ENCODE data around the gene KLF15.

Gene KLF15

GRCh38 chr3:126370606-126371005 is 13.4 kb upstream of the KLF15 start:
- Histone ChIP-seq H3K4me1 (ENCODE audit: control insufficient read depth, insufficient read depth, low read length) (peaks cover 6% of the 10 kb centered on the region; the same call in 1 of the 2 replicates), H3K27me3 (ENCODE audit: control insufficient read depth, insufficient read depth, low read length) (no peaks in the 10 kb centered on the region), H3K36me3 (ENCODE audit: control insufficient read depth, insufficient read depth, low read length) (no peaks in the 10 kb centered on the region), H3K4me3 (ENCODE audit: low read depth, low read length) (no peak overlapping the region), H3K9me3 (ENCODE audit: control insufficient read depth, insufficient read depth, low read depth, low read length) (no peaks in the 10 kb centered on the region), H3K9ac (ENCODE audit: low read length) (no peak overlapping the region), H3K27ac (ENCODE audit: low read depth, low read length) (no peak overlapping the region)

GRCh38 chr3:126370055-126370454 is 12.8 kb upstream of the KLF15 start:
- H3K27me3 ChIP-seq (ENCODE audit: control insufficient read depth, insufficient read depth, low read length), result no peaks in the 10 kb centered on the region
- H3K27ac ChIP-seq (ENCODE audit: low read depth, low read length), result no peak overlapping the region
- peaks cover 11% of the 10 kb centered on the region; the same call in 1 of the 2 replicates for H3K4me1 ChIP-seq (ENCODE audit: control insufficient read depth, insufficient read depth, low read length)
- no peak overlapping the region for H3K9ac ChIP-seq (ENCODE audit: low read length)
- H3K36me3 ChIP-seq (ENCODE audit: control insufficient read depth, insufficient read depth, low read length), result no peaks in the 10 kb centered on the region
- H3K9me3 ChIP-seq (ENCODE audit: control insufficient read depth, insufficient read depth, low read depth, low read length), result no peaks in the 10 kb centered on the region
- no peak overlapping the region for H3K4me3 ChIP-seq (ENCODE audit: low read depth, low read length)

GRCh38 chr3:126369490-126369889 is 12.3 kb upstream of the KLF15 start:
- Histone ChIP-seq H3K27ac (ENCODE audit: low read depth, low read length) (no peak overlapping the region), H3K9ac (ENCODE audit: low read length) (no peak overlapping the region), H3K9me3 (ENCODE audit: control insufficient read depth, insufficient read depth, low read depth, low read length) (no peaks in the 10 kb centered on the region), H3K4me1 (ENCODE audit: control insufficient read depth, insufficient read depth, low read length) (peaks cover 17% of the 10 kb centered on the region), H3K27me3 (ENCODE audit: control insufficient read depth, insufficient read depth, low read length) (no peaks in the 10 kb centered on the region), H3K36me3 (ENCODE audit: control insufficient read depth, insufficient read depth, low read length) (no peaks in the 10 kb centered on the region), H3K4me3 (ENCODE audit: low read depth, low read length) (no peak overlapping the region)

- no peak overlapping the region for H3K27ac ChIP-seq (ENCODE audit: low read depth, low read length)
- peaks cover 33% of the 10 kb centered on the region for H3K4me1 ChIP-seq (ENCODE audit: control insufficient read depth, insufficient read depth, low read length)
- H3K27me3 ChIP-seq (ENCODE audit: control insufficient read depth, insufficient read depth, low read length), result no peaks in the 10 kb centered on the region
- H3K4me3 ChIP-seq (ENCODE audit: low read depth, low read length), result no peak overlapping the region
- no peaks in the 10 kb centered on the region for H3K9me3 ChIP-seq (ENCODE audit: control insufficient read depth, insufficient read depth, low read depth, low read length)
- H3K9ac ChIP-seq (ENCODE audit: low read length), result no peak overlapping the region
- H3K36me3 ChIP-seq (ENCODE audit: control insufficient read depth, insufficient read depth, low read length), result no peaks in the 10 kb centered on the region
Measured at GRCh38 chr3:126367316-126367805, 10.2 kb upstream of the KLF15 start.

GRCh38 chr3:126365351-126366277 is 8.4 kb upstream of the KLF15 start:
- Histone ChIP-seq H3K4me1 (ENCODE audit: control insufficient read depth, insufficient read depth, low read length) (peaks cover 37% of the 10 kb centered on the region), H3K9me3 (ENCODE audit: control insufficient read depth, insufficient read depth, low read depth, low read length) (no peaks in the 10 kb centered on the region), H3K27me3 (ENCODE audit: control insufficient read depth, insufficient read depth, low read length) (peaks cover 7% of the 10 kb centered on the region; the same call in 1 of the 2 replicates), H3K27ac (ENCODE audit: low read depth, low read length) (no peak overlapping the region), H3K4me3 (ENCODE audit: low read depth, low read length) (no peak overlapping the region), H3K9ac (ENCODE audit: low read length) (no peak overlapping the region), H3K36me3 (ENCODE audit: control insufficient read depth, insufficient read depth, low read length) (no peaks in the 10 kb centered on the region)

GRCh38 chr3:126364731-126365301 is 7.6 kb upstream of the KLF15 start:
- no peaks in the 10 kb centered on the region for H3K36me3 ChIP-seq (ENCODE audit: control insufficient read depth, insufficient read depth, low read length)
- H3K27ac ChIP-seq (ENCODE audit: low read depth, low read length), result no peak overlapping the region
- peaks cover 37% of the 10 kb centered on the region for H3K4me1 ChIP-seq (ENCODE audit: control insufficient read depth, insufficient read depth, low read length)
- H3K4me3 ChIP-seq (ENCODE audit: low read depth, low read length), result no peak overlapping the region
- no peak overlapping the region for H3K9ac ChIP-seq (ENCODE audit: low read length)
- H3K9me3 ChIP-seq (ENCODE audit: control insufficient read depth, insufficient read depth, low read depth, low read length), result no peaks in the 10 kb centered on the region
- H3K27me3 ChIP-seq (ENCODE audit: control insufficient read depth, insufficient read depth, low read length), result peaks cover 14% of the 10 kb centered on the region

GRCh38 chr3:126364130-126364695 is 7.0 kb upstream of the KLF15 start:
- no peak overlapping the region for H3K4me3 ChIP-seq (ENCODE audit: low read depth, low read length)
- H3K27me3 ChIP-seq (ENCODE audit: control insufficient read depth, insufficient read depth, low read length), result peaks cover 20% of the 10 kb centered on the region
- peaks cover 37% of the 10 kb centered on the region for H3K4me1 ChIP-seq (ENCODE audit: control insufficient read depth, insufficient read depth, low read length)
- no peak overlapping the region for H3K27ac ChIP-seq (ENCODE audit: low read depth, low read length)
- no peak overlapping the region for H3K9ac ChIP-seq (ENCODE audit: low read length)
- no peaks in the 10 kb centered on the region for H3K36me3 ChIP-seq (ENCODE audit: control insufficient read depth, insufficient read depth, low read length)
- no peaks in the 10 kb centered on the region for H3K9me3 ChIP-seq (ENCODE audit: control insufficient read depth, insufficient read depth, low read depth, low read length)

GRCh38 chr3:126361211-126361610 is 4.0 kb upstream of the KLF15 start:
- H3K9me3 ChIP-seq (ENCODE audit: control insufficient read depth, insufficient read depth, low read depth, low read length), result no peaks in the 10 kb centered on the region
- no peak overlapping the region for H3K27ac ChIP-seq (ENCODE audit: low read depth, low read length)
- H3K36me3 ChIP-seq (ENCODE audit: control insufficient read depth, insufficient read depth, low read length), result no peaks in the 10 kb centered on the region
- H3K4me1 ChIP-seq (ENCODE audit: control insufficient read depth, insufficient read depth, low read length), result peaks cover 49% of the 10 kb centered on the region
- H3K9ac ChIP-seq (ENCODE audit: low read length), result no peak overlapping the region
- H3K4me3 ChIP-seq (ENCODE audit: low read depth, low read length), result no peak overlapping the region
- H3K27me3 ChIP-seq (ENCODE audit: control insufficient read depth, insufficient read depth, low read length), result peaks cover 29% of the 10 kb centered on the region

- Histone ChIP-seq H3K4me3 (ENCODE audit: low read depth, low read length) (no peak overlapping the region), H3K27ac (ENCODE audit: low read depth, low read length) (no peak overlapping the region)
Measured at GRCh38 chr3:126360714-126361060, 3.5 kb upstream of the KLF15 start.

GRCh38 chr3:126360046-126360713 is 3.0 kb upstream of the KLF15 start:
- H3K36me3 ChIP-seq (ENCODE audit: control insufficient read depth, insufficient read depth, low read length), result no peaks in the 10 kb centered on the region

More at GRCh38 chr3:126360714-126361060, 3.5 kb upstream of the KLF15 start:
- peaks cover 29% of the 10 kb centered on the region for H3K27me3 ChIP-seq (ENCODE audit: control insufficient read depth, insufficient read depth, low read length)
- peaks cover 45% of the 10 kb centered on the region for H3K4me1 ChIP-seq (ENCODE audit: control insufficient read depth, insufficient read depth, low read length)
- H3K36me3 ChIP-seq (ENCODE audit: control insufficient read depth, insufficient read depth, low read length), result no peaks in the 10 kb centered on the region
- H3K9ac ChIP-seq (ENCODE audit: low read length), result no peak overlapping the region
- H3K9me3 ChIP-seq (ENCODE audit: control insufficient read depth, insufficient read depth, low read depth, low read length), result no peaks in the 10 kb centered on the region

More at GRCh38 chr3:126360046-126360713, 3.0 kb upstream of the KLF15 start:
- H3K9ac ChIP-seq (ENCODE audit: low read length), result no peak overlapping the region
- H3K27ac ChIP-seq (ENCODE audit: low read depth, low read length), result no peak overlapping the region
- peaks cover 29% of the 10 kb centered on the region for H3K27me3 ChIP-seq (ENCODE audit: control insufficient read depth, insufficient read depth, low read length)
- peaks cover 45% of the 10 kb centered on the region for H3K4me1 ChIP-seq (ENCODE audit: control insufficient read depth, insufficient read depth, low read length)
- no peak overlapping the region for H3K4me3 ChIP-seq (ENCODE audit: low read depth, low read length)
- no peaks in the 10 kb centered on the region for H3K9me3 ChIP-seq (ENCODE audit: control insufficient read depth, insufficient read depth, low read depth, low read length)
